ENCODE data around the gene IFIH1.

Gene IFIH1

DNA sequence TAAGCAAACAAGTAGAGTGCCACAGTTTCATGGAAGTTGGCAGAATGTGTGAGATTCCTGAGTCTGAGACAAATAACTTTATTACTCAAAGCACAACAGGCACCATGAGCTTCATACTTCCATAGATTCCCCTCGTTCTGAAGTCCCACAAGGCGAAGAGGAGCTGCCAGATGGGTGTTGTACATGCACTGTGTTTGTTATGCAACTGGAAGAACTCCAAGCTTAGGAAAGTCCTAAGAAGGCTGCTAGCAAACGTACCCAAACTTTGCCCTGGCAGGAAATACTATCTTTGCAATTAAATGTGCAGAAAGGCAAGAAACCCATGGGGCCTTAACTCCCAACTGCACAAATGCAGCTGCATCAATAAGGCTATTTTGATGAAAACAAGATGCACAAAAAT is 23.8 kb upstream of the IFIH1 start:
- Histone ChIP-seq H3K4me3 (ENCODE audit: low read length) (no peak overlapping the region), H3K27ac (ENCODE audit: low read length) (no peak overlapping the region), H3K9ac (ENCODE audit: low read length) (no peak overlapping the region), H3K9me2 (replicated peaks; ENCODE audit: insufficient read depth, low read length) (no peaks in the 10 kb centered on the region), H4K20me1 (ENCODE audit: insufficient read depth, low read length) (no peaks in the 10 kb centered on the region), H3K27me3 (replicated peaks; ENCODE audit: insufficient read depth, low read length) (no peaks in the 10 kb centered on the region), H3K4me2 (ENCODE audit: low read depth, low read length) (no peak overlapping the region), H2AFZ (ENCODE audit: low read length) (no peak overlapping the region), H3K4me1 (ENCODE audit: low read length) (0 out of 2 replicates have a peak, but pooled peaks cover 6% of the 10 kb centered on the region), H3K9me3 (replicated peaks; ENCODE audit: insufficient read depth, low read length) (no peaks in the 10 kb centered on the region), H3K79me2 (ENCODE audit: low read length) (peaks cover 17% of the 10 kb centered on the region), H3F3A (ENCODE audit: insufficient read depth, low read length) (peaks cover 7% of the 10 kb centered on the region), H3K36me3 (replicated peaks; ENCODE audit: insufficient read depth, low read length) (no peaks in the 10 kb centered on the region)
- DNase-seq: no peak
- no peak for TF ChIP-seq EZH2phosphoT487 (IDR thresholded peaks at IDR 0.05; ENCODE audit: low read length)
- TF ChIP-seq, protein P1, sequence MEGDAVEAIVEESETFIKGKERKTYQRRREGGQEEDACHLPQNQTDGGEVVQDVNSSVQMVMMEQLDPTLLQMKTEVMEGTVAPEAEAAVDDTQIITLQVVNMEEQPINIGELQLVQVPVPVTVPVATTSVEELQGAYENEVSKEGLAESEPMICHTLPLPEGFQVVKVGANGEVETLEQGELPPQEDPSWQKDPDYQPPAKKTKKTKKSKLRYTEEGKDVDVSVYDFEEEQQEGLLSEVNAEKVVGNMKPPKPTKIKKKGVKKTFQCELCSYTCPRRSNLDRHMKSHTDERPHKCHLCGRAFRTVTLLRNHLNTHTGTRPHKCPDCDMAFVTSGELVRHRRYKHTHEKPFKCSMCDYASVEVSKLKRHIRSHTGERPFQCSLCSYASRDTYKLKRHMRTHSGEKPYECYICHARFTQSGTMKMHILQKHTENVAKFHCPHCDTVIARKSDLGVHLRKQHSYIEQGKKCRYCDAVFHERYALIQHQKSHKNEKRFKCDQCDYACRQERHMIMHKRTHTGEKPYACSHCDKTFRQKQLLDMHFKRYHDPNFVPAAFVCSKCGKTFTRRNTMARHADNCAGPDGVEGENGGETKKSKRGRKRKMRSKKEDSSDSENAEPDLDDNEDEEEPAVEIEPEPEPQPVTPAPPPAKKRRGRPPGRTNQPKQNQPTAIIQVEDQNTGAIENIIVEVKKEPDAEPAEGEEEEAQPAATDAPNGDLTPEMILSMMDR (IDR thresholded peaks at IDR 0.05; ENCODE audit: low read length): no peak
- no peak for TF ChIP-seq EZH2 (optimal IDR thresholded peaks at IDR 0.05; ENCODE audit: low read depth, low read length)

GRCh38 chr2:162340822-162341221 is 22.3 kb upstream of the IFIH1 start:
- H3K9me3 ChIP-seq (replicated peaks; ENCODE audit: insufficient read depth, low read length): no peaks in the 10 kb centered on the region
- no peak overlapping the region for H3K4me3 ChIP-seq (ENCODE audit: low read length)
- no peak overlapping the region for H3K4me2 ChIP-seq (ENCODE audit: low read depth, low read length)
- H3K27me3 ChIP-seq (replicated peaks; ENCODE audit: insufficient read depth, low read length): no peaks in the 10 kb centered on the region
- 0 out of 2 replicates have a peak, but pooled peaks cover 6% of the 10 kb centered on the region for H3K4me1 ChIP-seq (ENCODE audit: low read length)
- H4K20me1 ChIP-seq (ENCODE audit: insufficient read depth, low read length): no peaks in the 10 kb centered on the region
- H3K36me3 ChIP-seq (replicated peaks; ENCODE audit: insufficient read depth, low read length): no peaks in the 10 kb centered on the region
- TF ChIP-seq EZH2phosphoT487 (IDR thresholded peaks at IDR 0.05; ENCODE audit: low read length): no peak
- TF ChIP-seq EZH2 (optimal IDR thresholded peaks at IDR 0.05; ENCODE audit: low read depth, low read length): no peak
- TF ChIP-seq, protein P1 (IDR thresholded peaks at IDR 0.05; ENCODE audit: low read length): no peak
- no peak for DNase-seq
- H3K9me2 ChIP-seq (replicated peaks; ENCODE audit: insufficient read depth, low read length): no peaks in the 10 kb centered on the region
- peaks cover 10% of the 10 kb centered on the region for H3K79me2 ChIP-seq (ENCODE audit: low read length)
- no peak overlapping the region for H2AFZ ChIP-seq (ENCODE audit: low read length)
- no peak overlapping the region for H3K9ac ChIP-seq (ENCODE audit: low read length)
- H3K27ac ChIP-seq (ENCODE audit: low read length): no peak overlapping the region
- peaks cover 7% of the 10 kb centered on the region for H3F3A ChIP-seq (ENCODE audit: insufficient read depth, low read length)

DNA sequence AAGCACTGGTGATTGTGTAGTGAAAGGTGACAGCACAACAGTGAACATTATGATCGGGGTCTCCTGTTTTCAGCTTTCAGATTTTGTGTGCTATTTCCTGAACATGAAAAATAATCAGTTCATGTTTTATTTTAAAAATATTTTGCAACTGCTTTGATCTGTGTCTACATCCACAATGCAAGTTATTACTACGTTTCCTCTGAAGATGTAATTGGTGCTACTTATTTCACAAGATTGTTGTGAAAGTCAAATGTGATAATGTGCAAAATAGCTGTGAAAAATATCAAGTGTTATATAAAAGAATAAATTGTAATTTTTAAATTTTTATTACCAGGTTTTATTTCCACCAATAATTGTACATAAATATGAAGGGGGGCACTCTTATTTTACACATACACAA is 19.4 kb upstream of the IFIH1 start:
- Histone ChIP-seq H3K27me3 (replicated peaks; ENCODE audit: insufficient read depth, low read length) (no peaks in the 10 kb centered on the region), H3K79me2 (ENCODE audit: low read length) (no peaks in the 10 kb centered on the region), H3K4me1 (ENCODE audit: low read length) (no peaks in the 10 kb centered on the region), H3K27ac (ENCODE audit: low read length) (no peak overlapping the region), H3K9me2 (replicated peaks; ENCODE audit: insufficient read depth, low read length) (no peaks in the 10 kb centered on the region), H2AFZ (ENCODE audit: low read length) (no peak overlapping the region), H3K9ac (ENCODE audit: low read length) (no peak overlapping the region), H3F3A (ENCODE audit: insufficient read depth, low read length) (no peaks in the 10 kb centered on the region), H4K20me1 (ENCODE audit: insufficient read depth, low read length) (no peaks in the 10 kb centered on the region), H3K9me3 (replicated peaks; ENCODE audit: insufficient read depth, low read length) (no peaks in the 10 kb centered on the region), H3K4me2 (ENCODE audit: low read depth, low read length) (no peak overlapping the region), H3K36me3 (replicated peaks; ENCODE audit: insufficient read depth, low read length) (no peaks in the 10 kb centered on the region), H3K4me3 (ENCODE audit: low read length) (no peak overlapping the region)
- DNase-seq: no peak
- TF ChIP-seq EZH2phosphoT487 (IDR thresholded peaks at IDR 0.05; ENCODE audit: low read length) (no peak), EZH2 (optimal IDR thresholded peaks at IDR 0.05; ENCODE audit: low read depth, low read length) (no peak)
- TF ChIP-seq, protein P1 (IDR thresholded peaks at IDR 0.05; ENCODE audit: low read length): no peak
